Camera-type eye (tissue), 1 donor: ENCODE data around the gene PC. TPM values are rescaled to one million over a fixed set of nuclear protein-coding genes. Genes with fewer than 3 reads are reported as not detected.

Experiments used
- total RNA-seq: library from RNA; depleted of rRNA; stranded (reverse); fragments of >200 nt; gene quantifications from one replicate; pipeline ENCODE4 v1.2.3, GENCODE V29; 2014

Gene PC
- 16.8 TPM for total RNA-seq

DNA sequence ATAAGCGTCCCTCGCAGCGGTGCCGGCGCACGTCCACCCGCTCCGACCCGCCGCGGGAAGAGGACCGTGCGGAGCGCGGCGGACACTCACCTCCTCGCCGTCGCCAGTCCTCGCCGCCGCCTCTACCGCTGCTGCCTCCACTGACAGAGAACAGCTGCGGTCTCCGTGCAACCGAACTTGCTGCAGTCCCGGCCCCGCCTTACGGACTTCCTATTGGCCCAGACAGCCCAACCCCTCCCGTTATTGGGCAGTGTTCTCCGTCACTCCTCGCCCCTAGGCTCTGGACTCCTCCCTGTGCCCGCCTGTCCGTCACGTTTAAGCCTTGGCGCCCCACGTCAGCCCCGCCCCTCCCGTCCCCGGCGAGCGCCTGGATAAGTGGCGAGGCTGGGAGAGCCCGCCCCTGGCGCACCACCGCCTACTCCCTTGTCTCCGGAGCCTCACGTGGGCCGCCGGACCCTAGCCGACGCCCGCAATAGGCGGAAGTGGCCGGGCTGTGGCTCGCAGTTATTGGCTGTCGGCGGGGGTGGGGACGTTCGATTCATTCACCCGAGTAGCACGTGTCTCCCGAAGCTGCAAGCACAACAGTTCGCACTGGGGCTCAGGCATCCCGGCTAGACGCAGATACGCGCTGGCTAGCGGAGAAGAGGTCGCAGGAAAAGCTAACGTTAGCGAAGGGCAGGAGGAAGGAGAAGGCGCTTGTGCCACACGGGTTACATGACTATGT lies at the start of gene PC:
PC (minus strand) TSS at position 152 of the 724 bp plus-strand sequence. CDS start 86,224 bp downstream, outside the sequence.

DNA sequence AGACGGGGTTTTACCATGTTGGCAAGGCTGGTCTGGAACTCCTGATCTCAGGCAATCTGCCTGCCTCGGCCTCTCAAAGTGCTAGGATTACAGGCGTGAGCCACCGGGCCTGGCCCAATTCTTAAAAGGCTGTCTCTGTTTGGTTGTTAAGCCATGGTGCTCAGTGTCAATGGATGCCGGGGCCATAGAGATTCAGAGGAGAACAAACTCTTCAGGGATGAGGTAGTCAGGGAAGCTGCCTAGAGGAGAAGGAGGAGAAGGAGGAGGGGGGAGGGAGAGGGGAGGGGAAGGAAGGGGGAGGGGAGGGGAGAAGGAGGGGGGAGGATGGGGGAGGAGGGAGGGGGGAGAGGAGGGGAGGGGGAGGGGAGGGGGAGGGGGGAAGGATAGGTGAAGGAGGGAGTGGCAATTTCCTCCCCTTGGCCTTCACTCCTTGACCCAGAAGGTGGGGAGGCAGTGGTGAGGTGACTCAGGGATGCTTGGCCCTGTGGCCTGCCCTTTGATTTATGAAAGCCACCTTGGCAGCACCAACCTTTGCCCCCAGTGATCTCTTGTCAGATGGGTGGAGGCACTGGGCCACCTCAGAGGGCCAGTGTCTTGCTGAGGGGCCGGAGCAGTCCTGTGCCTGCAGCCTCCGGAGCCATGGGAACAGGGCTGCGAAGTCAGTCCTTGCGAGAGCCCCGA lies 16.7 kb upstream of the PC start, which contains the start of gene C11orf86:
C11orf86 (plus strand) TSS at position 581 of the 681 bp plus-strand sequence; CDS start at position 640, 59 bp downstream.

DNA sequence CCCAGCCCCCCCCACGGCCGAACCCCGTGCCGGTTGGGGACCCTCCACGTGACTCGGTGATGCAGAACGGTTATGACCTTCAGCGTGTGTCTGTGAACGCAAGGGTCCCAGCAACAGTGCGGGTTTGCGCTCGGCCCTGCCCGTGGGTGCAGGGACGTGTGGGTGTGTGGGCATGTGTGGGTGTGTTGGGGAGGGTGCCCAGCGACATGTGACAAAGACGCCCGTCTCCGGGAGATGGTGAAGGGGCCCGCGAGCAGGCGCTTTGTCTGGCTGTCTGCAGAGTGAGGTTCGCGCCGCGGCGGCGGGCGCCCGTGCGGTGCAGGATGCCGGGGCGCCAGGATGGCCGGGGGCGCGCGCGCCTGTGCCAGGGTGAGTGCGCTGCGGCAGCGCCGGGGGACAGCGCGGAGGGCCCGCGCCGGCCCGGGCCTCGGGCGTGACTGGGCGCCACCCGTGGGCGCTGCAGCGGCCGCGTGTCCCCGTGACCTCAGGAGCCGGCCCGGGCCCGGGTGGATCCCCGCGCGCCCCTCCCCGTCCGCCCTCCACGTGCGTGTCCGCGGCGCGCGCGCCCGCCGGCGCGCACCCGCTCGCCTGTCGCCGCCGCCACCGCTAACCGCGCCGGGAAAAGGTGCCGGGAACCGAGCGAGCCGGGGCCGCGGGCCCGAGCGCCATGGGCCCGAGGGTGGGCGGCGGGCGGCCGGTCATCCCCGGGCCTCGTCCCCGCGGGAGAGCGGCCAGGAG lies 101.5 kb downstream of the PC start, which contains the start of gene LRFN4:
LRFN4 (plus strand) TSS at position 569 of the 738 bp plus-strand sequence. CDS start 681 bp downstream, outside the sequence.

GRCh38 chr11:66842896-66843775 lies 115.0 kb downstream of the PC start, which contains the start of gene RCE1:
Gene RCE1, plus strand, starts transcription at chr11:66843441. Its CDS starts 15 bp downstream, at chr11:66843456.

Other genes starting within 250 kb of the PC start
- gene SPTBN2, start 229.2 kb downstream of the PC start, total RNA-seq, result 98.3 TPM
- 14.1 TPM for gene RCE1, start 114.9 kb downstream of the PC start, total RNA-seq
- 14.6 TPM for gene LRFN4, start 101.3 kb downstream of the PC start, total RNA-seq
- gene C11orf86, start 16.9 kb upstream of the PC start, total RNA-seq, result not detected
- gene SYT12, start 64.8 kb upstream of the PC start, total RNA-seq, result 0.27 TPM
- gene RHOD, start 98.5 kb upstream of the PC start, total RNA-seq, result 8.1 TPM
- gene KDM2A, start 160.9 kb upstream of the PC start, total RNA-seq, result 121 TPM